Pancreas (tissue), 10 donors: ENCODE measurements around the gene RABGAP1L. TPM values are rescaled to one million over a fixed set of nuclear protein-coding genes. Genes with fewer than 3 reads are reported as not detected.

ENCODE experiments used
- ATAC-seq, 4 donors: fragments of 200-7000 bp; cut with Tn5 transposase; one replicate each; pipeline versions ENCODE4 v1.8.0 to v1.9.1; 2020; ENCODE audit warnings: mild to moderate bottlenecking in 4 of 4, moderate library complexity in 4 of 4
- DNase-seq, 6 donors: peaks; one replicate each; pipeline ENCODE4 v3.0.0-alpha.2; 2020
- FAIRE-seq: peaks from 2 replicates; lab custom pipeline; 2012; peaks lifted over from hg19 to GRCh38; lab: Jason Lieb, UNC
- H3K27ac ChIP-seq, 4 donors: fragments of 200-600 bp; sonication (generic); 1 replicate in 3 of 4; 2 replicates in 1 of 4; pipeline versions ENCODE4 v1.5.0 to v1.8.0; 2020
- H3K27me3 ChIP-seq, 4 donors: fragments of 200-600 bp; one replicate each; pipeline ENCODE4 v1.8.0; 2021
- H3K36me3 ChIP-seq, 3 donors: fragments of 200-600 bp; sonication (generic) in 1 of 3; one replicate each; pipeline versions ENCODE4 v1.5.0 to v1.8.0; 2020 to 2021
- H3K4me1 ChIP-seq, 3 donors: fragments of 200-600 bp; one replicate each; pipeline ENCODE4 v1.8.0; 2021
- H3K4me3 ChIP-seq, 4 donors: fragments of 200-600 bp; sonication (generic) in 2 of 4; one replicate each; pipeline versions ENCODE4 v1.5.0 to v1.8.0; 2020 to 2021
- H3K9me3 ChIP-seq, 4 donors: fragments of 200-600 bp; one replicate each; pipeline ENCODE4 v1.8.0; 2021
- CTCF ChIP-seq, 4 donors: fragments of 200-600 bp; sonication (generic) in 3 of 4; IDR thresholded peaks; one replicate each; pipeline versions ENCODE4 v1.5.0 to v1.8.0; 2021; ENCODE audit warnings: antibody characterized with exemption in 4 of 4
- WGBS, 2 donors: extraction: QIAGEN DNeasy Blood & Tissue Kit; methylation state at CpG; one replicate each; pipeline ENCODE4 v1.1.7; 2013; 5-methylcytosine and 5-hydroxymethylcytosine counted together
- intact Hi-C, 3 donors: fragments of 100-400 bp; cut with DNase I; formaldehyde crosslinking; loops; one replicate each; pipeline versions ENCODE4 v1.11.1 to v1.14.2; 2022
- polyA plus RNA-seq, 2 donors: library from polyadenylated mRNA; stranded (reverse); fragments of 200-250 nt; gene quantifications; one replicate each; pipeline ENCODE4 v1.2.3, GENCODE V29; 2013
- total RNA-seq, 6 donors: library from RNA; stranded (reverse); fragmentation: NEBNext Ultra II Directional in 4 of 6; extraction: Animal tissue kit (Norgen Biotek cat#: 25700) in 4 of 6; gene quantifications; one replicate each; pipeline versions ENCODE4 v1.2.1 to v1.2.4, GENCODE V29; 2021 to 2023
- donor health status: healthy with polysubstance abuse.
- donor health status: DM: no; HTN: no; CAD: no; lungs with moderate emphysema.
- donor health status: DM: no; HTN: no; CAD: no.
- donor health status: control.
- donor health status: control.
- donor health status: Bipolar disorder and iron deficiency.
- donor health status: DM: yes; HTN: yes; CAD: no.
- donor health status: DM: no; HTN: no; CAD: no.
- donor health status: DM: no; HTN: no; CAD: no.
- donor health status: DM: yes; HTN: yes; CAD: no.

RABGAP1L gene
- total and polyA plus RNA-seq, 8 donors: 13.9 to 64.8 (median 36.1) TPM

DNA sequence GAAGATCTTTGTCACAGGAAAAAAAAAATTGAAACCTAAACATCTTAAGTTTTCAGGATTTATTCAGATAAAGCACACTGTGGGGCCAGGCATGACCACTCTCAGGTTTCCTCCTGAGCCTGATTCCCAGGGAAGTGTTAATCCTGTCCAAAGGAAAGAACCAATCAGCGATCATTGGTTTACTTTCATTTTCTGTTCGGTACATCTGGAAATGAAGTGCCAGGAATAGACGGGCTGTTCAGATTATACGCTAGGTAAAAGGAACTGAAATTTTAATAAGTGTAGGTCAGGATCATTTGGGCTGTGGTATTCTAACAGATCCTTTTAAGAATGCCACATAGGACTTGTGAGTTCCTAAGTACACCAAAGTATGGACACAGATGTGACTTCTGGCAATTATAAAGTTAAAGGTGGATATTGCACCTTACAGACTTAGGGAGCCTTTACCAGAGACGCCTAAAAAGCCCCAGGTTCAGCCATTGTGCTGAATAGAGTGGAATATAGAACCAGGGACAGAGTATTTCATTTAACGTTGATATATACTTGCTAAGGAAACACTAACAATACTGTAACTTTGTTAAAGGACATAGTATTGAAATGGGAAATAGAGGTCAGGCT lies 831.2 kb downstream of the RABGAP1L start:
- Histone ChIP-seq H3K27me3 (no peaks in the 10 kb centered on the region), H3K27ac (peak overlapping the region in 2 of 4 donors; percentile 74 to 79), H3K36me3 (peaks cover 0 to 9% (median 0%) of the 10 kb centered on the region in 3 donors), H3K4me1 (no peaks in the 10 kb centered on the region), H3K9me3 (no peaks in the 10 kb centered on the region), H3K4me3 (peak overlapping the region; percentile 5 to 40 (median 16))
- intact Hi-C loops: no loop called here
- WGBS, 2 donors: 21 to 29% methylated on average over 6 of the region's 6 CpGs
- TF ChIP-seq CTCF (IDR thresholded peaks at IDR 0.05): no peak
- ATAC-seq: peak; percentile 77 to 97 (median 94)
- no peak for FAIRE-seq
- no peak for DNase-seq

DNA sequence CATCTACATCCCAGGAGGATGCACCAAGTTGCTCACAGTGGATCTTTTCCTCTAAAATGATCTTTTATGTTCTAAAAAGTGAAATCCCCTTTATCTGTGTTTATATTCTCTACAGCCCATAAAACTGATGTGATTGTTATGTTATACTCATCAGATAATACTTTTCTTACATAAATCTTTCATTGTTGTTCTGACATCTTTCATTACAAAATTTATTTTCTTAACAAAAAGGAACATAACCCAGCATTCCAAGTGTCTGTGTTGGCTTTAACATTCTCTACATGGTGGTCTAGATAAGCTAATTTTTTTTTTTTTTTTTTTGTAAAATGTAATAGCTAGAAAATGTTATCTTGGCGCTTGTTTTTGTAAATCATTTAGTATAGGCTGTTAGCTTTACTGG lies 832.2 kb downstream of the RABGAP1L start:
- Histone ChIP-seq H3K9me3 (no peaks in the 10 kb centered on the region), H3K36me3 (peaks cover 0 to 9% (median 0%) of the 10 kb centered on the region in 3 donors), H3K4me3 (no peak overlapping the region), H3K27me3 (no peaks in the 10 kb centered on the region), H3K4me1 (peaks cover 0 to 4% (median 0%) of the 10 kb centered on the region in 3 donors), H3K27ac (no peak overlapping the region)
- no peak for TF ChIP-seq CTCF (IDR thresholded peaks at IDR 0.05)
- FAIRE-seq (no peak), ATAC-seq (no peak), DNase-seq (no peak)
- intact Hi-C loops: no loop called here
- WGBS, 2 donors: 96 to 97% methylated on average over 1 of the region's 1 CpG

- Histone ChIP-seq H3K27ac (no peak overlapping the region), H3K9me3 (no peaks in the 10 kb centered on the region), H3K4me1 (peaks cover 0 to 8% (median 4%) of the 10 kb centered on the region in 3 donors), H3K4me3 (no peak overlapping the region), H3K36me3 (peaks cover 0 to 2% (median 0%) of the 10 kb centered on the region in 3 donors), H3K27me3 (no peaks in the 10 kb centered on the region)
- DNase-seq (no peak), ATAC-seq (no peak), FAIRE-seq (no peak)
- no peak for TF ChIP-seq CTCF (IDR thresholded peaks at IDR 0.05)
- intact Hi-C loops: no loop called here
- WGBS, 2 donors: 68 to 72% methylated on average over 3 of the region's 3 CpGs
These were observed 835.8 kb downstream of the RABGAP1L start for GRCh38 chr1:174995121-174995520.

DNA sequence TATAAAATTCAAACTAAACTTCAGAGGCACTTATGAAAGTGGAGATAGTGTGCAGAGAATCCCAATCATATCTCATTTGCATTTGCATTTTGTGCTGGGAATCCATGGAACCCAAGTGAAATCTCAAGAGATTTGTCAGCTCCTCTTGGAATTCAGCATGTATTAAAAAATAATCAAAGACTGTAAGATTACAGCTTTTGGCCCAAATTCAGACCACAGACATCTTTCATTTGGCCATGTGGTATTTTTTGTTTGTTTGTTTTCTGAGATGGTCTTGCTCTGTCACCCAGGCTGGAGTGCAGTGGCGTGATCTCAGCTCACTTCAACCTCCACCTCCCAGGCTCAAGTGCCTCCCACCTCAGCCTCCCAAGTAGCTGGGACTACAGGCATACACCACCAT lies 836.6 kb downstream of the RABGAP1L start:
- ATAC-seq: no peak
- peaks cover 0 to 8% (median 4%) of the 10 kb centered on the region in 3 donors for H3K4me1 ChIP-seq
- H3K27me3 ChIP-seq: no peaks in the 10 kb centered on the region
- DNase-seq: no peak
- no peaks in the 10 kb centered on the region for H3K36me3 ChIP-seq
- no peak for FAIRE-seq
- no peak overlapping the region for H3K4me3 ChIP-seq
- no peak overlapping the region for H3K27ac ChIP-seq
- TF ChIP-seq CTCF (IDR thresholded peaks at IDR 0.05): no peak
- intact Hi-C loops: no loop called here
- no peaks in the 10 kb centered on the region for H3K9me3 ChIP-seq
- WGBS, 2 donors: 96 to 97% methylated on average over 1 of the region's 1 CpG

- FAIRE-seq (no peak), DNase-seq (no peak), ATAC-seq (no peak)
- no peaks in the 10 kb centered on the region for H3K27me3 ChIP-seq
- peaks cover 0 to 9% (median 4%) of the 10 kb centered on the region in 3 donors for H3K4me1 ChIP-seq
- H3K27ac ChIP-seq: no peak overlapping the region
- TF ChIP-seq CTCF (IDR thresholded peaks at IDR 0.05): no peak
- WGBS, 2 donors: 3 to 6% methylated on average over 1 of the region's 1 CpG
- intact Hi-C loops: no loop called here
- no peaks in the 10 kb centered on the region for H3K9me3 ChIP-seq
- H3K4me3 ChIP-seq: no peak overlapping the region
- H3K36me3 ChIP-seq: no peaks in the 10 kb centered on the region
These were observed 837.2 kb downstream of the RABGAP1L start for GRCh38 chr1:174996476-174996875.
